ENCODE data around the gene DDX19B.
A peak's percentile ranks its signal among the peaks of the same experiment; 100 is the strongest.

The DDX19B gene

DNA sequence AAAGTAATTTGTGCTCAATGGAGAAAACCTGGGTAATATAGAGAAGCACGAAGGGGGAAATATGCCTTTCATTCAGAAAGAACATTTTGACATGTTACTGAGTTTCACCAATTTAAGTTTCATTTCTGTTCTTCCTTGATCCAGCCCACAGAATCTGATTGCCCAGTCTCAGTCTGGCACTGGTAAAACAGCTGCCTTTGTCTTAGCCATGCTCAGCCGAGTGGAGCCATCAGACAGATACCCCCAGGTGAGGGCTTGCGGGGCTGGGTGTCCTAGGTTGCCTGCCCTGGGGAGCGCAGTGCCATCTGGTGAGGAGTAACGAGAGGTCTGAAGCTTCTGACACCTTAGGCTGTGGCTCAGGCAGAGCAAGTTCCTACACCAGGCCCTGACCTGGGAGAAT is 65.4 kb downstream of the DDX19B start:
- DNase-seq: no peak

DNA sequence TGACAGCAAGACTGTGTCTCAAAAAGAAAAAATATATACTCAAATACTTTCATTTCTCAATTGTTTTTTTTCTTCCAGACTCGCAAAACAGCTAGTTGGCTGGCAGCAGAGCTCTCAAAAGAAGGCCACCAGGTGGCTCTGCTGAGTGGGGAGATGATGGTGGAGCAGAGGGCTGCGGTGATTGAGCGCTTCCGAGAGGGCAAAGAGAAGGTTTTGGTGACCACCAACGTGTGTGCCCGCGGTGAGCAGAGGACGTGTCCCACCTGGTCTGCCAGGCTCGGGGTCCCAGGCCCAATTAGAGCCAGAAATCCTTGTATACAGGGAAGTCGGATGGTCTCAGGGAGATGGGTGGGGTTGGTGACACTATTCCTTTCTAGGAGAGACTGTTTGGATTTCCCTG is 71.2 kb downstream of the DDX19B start:
- DNase-seq: peak; percentile 24

- DNase-seq: no peak
Observed at GRCh38 chr16:70370924-70371323, 71.9 kb downstream of the DDX19B start.

- DNase-seq: no peak
Observed at GRCh38 chr16:70372921-70373728, 74.1 kb downstream of the DDX19B start.

DNA sequence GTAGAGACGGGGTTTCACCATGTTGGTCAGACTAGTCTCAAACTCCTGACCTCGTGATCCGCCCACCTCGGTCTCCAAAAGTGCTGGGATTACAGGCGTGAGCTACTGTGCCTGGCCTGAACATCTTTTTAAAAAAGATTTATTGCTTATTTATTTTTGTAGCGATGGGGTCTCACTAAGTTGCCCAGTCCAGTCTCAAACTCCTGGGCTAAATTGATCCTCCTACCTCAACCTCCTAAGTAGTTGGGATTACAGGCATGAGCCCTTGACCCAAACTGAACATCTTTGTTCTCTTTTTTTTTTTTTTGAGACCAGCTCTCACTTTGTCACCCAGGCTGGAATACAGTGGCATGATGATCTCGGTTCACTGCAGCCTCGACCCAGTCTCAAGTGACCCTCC is 75.2 kb downstream of the DDX19B start:
- no peak for DNase-seq

DNA sequence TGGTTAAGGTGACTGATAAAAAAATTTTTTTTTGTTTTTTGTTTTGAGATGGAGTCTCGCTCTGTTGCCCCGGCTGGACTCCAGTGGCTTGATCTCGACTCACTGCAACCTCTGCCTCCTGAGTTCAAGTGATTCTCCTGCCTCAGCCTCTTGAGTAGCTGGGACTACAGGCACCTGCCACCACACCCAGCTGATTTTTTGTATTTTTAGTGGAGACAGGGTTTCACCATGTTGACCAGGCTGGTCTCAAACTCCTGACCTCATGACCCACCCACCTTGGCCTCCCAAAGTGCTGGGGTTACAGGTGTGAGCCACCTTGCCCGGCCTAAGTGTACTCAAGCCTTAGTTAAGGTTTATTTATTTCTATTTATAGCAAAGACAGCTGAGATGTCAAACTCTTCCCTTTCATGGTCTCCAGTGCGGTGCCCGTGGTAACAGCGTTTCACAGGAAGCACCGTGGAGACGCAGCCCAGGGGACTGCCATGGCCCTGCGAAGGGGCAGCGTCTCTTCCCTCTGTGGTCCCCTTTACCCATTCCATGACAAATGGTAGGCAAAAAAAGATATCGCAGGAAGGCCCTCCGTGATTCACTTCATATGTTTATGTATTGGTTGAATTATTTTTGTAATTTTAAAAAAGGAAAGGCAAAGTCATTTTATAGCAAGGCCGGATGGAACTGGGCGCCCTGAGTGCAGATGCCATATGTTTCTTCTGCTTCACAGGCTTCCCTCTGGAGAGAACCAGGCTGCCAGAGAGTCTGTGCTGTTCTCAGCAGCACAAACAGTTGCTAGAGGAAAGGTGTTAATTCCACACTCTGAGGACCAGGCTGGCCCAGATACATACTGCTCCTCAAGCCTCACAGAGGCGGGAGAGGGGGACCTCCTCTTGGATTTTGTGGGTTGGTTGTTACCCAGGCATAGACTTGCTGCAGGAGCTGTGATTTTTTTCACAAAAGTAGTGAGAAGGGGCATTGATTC is 76.9 kb downstream of the DDX19B start:
- no peak for DNase-seq

GRCh38 chr16:70377782-70378181 is 78.8 kb downstream of the DDX19B start:
- DNase-seq: no peak

- DNase-seq: no peak
Observed at GRCh38 chr16:70378869-70379493, 80.0 kb downstream of the DDX19B start.

GRCh38 chr16:70380248-70380918 is 81.4 kb downstream of the DDX19B start:
- DNase-seq: peak; percentile 53

GRCh38 chr16:70380919-70381603 is 82.1 kb downstream of the DDX19B start:
- peak; percentile 93 for DNase-seq

DNA sequence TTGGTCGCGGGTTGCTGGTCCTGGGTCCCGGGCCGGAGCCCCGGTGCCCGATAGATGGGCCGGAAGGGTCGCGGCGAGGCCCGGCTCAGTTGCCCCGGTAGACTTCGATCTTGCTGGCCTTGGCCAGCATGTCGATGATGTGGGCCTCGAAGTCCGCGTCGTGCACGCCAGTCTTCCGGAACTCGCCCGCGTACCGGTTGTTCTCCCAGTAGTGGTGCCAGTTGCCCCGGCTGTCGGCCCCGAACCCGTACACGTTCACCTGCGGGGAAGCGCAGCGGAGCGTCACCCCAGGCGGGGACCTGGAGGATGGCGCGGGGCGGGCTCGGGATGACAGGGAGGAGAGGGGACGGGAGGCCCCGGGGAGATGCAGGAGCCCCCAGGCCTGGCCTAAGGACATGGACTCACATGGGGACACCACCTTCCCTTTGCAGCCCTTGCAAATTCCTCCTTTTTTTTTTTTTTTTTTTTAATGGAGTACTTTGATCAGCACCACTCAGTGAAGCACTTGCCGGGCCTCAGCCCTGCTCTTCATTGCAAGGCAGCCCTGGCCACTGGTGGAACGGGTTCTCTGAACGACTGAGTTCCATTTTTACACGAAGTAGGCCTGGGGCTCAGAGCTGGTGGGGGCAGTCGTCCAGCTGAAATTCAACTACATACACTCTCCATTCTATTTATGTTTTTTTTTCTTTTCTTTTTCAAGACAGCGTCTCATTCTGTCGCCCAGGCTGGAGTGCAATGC is 82.8 kb downstream of the DDX19B start:
- no peak for DNase-seq

DNA sequence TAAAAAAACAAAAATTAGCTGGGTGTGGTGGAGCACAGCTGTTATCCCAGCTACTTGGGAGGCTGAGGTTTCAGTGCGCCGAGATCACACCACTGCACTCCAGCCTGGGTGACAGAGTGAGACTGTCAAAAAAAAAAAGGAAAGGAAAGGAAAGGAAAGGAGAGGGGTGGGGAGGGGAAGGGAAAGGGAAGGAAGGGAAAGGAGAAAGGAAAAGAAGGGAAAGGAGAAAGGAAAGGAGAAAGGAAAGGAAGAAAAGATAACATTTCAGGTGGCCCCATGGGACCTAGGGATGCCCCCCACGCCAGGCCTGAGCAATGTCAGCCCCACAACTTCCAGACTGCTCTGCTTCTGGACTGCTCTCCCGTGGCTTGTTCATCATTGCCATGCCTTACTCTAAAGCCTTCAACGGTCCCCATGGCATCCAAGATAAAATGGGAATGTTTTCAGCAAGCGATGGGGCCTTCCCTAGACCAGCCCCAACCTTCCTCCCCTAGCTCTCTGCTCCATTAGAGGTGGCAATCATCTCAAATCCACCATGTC is 84.5 kb downstream of the DDX19B start:
- DNase-seq: no peak
